Measurements from ENCODE around the gene SPAG9.

SPAG9 gene

GRCh38 chr17:50976951-50977472 lies 143.7 kb downstream of the SPAG9 start:
- Histone ChIP-seq H3K9ac (no peak overlapping the region), H3K4me2 (peak overlapping the region; percentile 72), H4K20me1 (no peaks in the 10 kb centered on the region), H3K9me3 (no peaks in the 10 kb centered on the region), H3K27ac (peak overlapping the region; percentile 55), H3K36me3 (peaks cover 67% of the 10 kb centered on the region), H3K27me3 (no peaks in the 10 kb centered on the region), H3K4me1 (peaks cover 61% of the 10 kb centered on the region), H3K4me3 (no peak overlapping the region)
- no peak for TF ChIP-seq Cebpa-rat (IDR thresholded peaks at IDR 0.05)

- H4K20me1 ChIP-seq: no peaks in the 10 kb centered on the region
- no peaks in the 10 kb centered on the region for H3K27me3 ChIP-seq
- H3K4me1 ChIP-seq: peaks cover 59% of the 10 kb centered on the region
- H3K36me3 ChIP-seq: peaks cover 65% of the 10 kb centered on the region
- H3K4me3 ChIP-seq: no peak overlapping the region
- no peaks in the 10 kb centered on the region for H3K9me3 ChIP-seq
- no peak for TF ChIP-seq Cebpa-rat (IDR thresholded peaks at IDR 0.05)
- peak overlapping the region; percentile 46; the same call in 1 of the 2 replicates for H3K4me2 ChIP-seq
- H3K27ac ChIP-seq: no peak overlapping the region; the same call in 1 of the 2 replicates
- no peak overlapping the region for H3K9ac ChIP-seq
Measured at GRCh38 chr17:50973557-50974494, 146.8 kb downstream of the SPAG9 start.

- Histone ChIP-seq H3K9me3 (no peaks in the 10 kb centered on the region), H3K9ac (no peak overlapping the region), H3K4me1 (peaks cover 59% of the 10 kb centered on the region), H3K36me3 (peaks cover 57% of the 10 kb centered on the region), H3K27me3 (no peaks in the 10 kb centered on the region), H3K27ac (no peak overlapping the region), H3K4me2 (peak overlapping the region; percentile 46), H3K4me3 (no peak overlapping the region), H4K20me1 (no peaks in the 10 kb centered on the region)
- no peak for TF ChIP-seq Cebpa-rat (IDR thresholded peaks at IDR 0.05)
Measured at GRCh38 chr17:50972577-50972976, 148.1 kb downstream of the SPAG9 start.

GRCh38 chr17:50967795-50968194 lies 152.9 kb downstream of the SPAG9 start:
- H3K4me1 ChIP-seq: peaks cover 61% of the 10 kb centered on the region
- H3K9me3 ChIP-seq: no peaks in the 10 kb centered on the region
- H3K9ac ChIP-seq: no peak overlapping the region
- TF ChIP-seq Cebpa-rat (IDR thresholded peaks at IDR 0.05): no peak
- H3K36me3 ChIP-seq: peaks cover 42% of the 10 kb centered on the region
- H3K4me2 ChIP-seq: no peak overlapping the region
- no peaks in the 10 kb centered on the region for H3K27me3 ChIP-seq
- no peak overlapping the region for H3K4me3 ChIP-seq
- no peak overlapping the region for H3K27ac ChIP-seq
- H4K20me1 ChIP-seq: no peaks in the 10 kb centered on the region

GRCh38 chr17:50966163-50966666 lies 154.5 kb downstream of the SPAG9 start:
- no peak for TF ChIP-seq Cebpa-rat (IDR thresholded peaks at IDR 0.05)
- Histone ChIP-seq H3K9ac (no peak overlapping the region), H3K4me2 (peak overlapping the region; percentile 72), H4K20me1 (no peaks in the 10 kb centered on the region), H3K36me3 (peaks cover 35% of the 10 kb centered on the region), H3K4me3 (no peak overlapping the region), H3K27ac (peak overlapping the region; percentile 49), H3K4me1 (peaks cover 64% of the 10 kb centered on the region), H3K9me3 (no peaks in the 10 kb centered on the region), H3K27me3 (no peaks in the 10 kb centered on the region)

GRCh38 chr17:50963139-50963538 lies 157.5 kb downstream of the SPAG9 start:
- H3K4me1 ChIP-seq: peaks cover 57% of the 10 kb centered on the region
- TF ChIP-seq Cebpa-rat (IDR thresholded peaks at IDR 0.05): no peak
- no peak overlapping the region for H3K27ac ChIP-seq
- H3K4me2 ChIP-seq: no peak overlapping the region
- no peaks in the 10 kb centered on the region for H3K27me3 ChIP-seq
- H4K20me1 ChIP-seq: no peaks in the 10 kb centered on the region
- no peaks in the 10 kb centered on the region for H3K9me3 ChIP-seq
- peaks cover 29% of the 10 kb centered on the region for H3K36me3 ChIP-seq
- H3K4me3 ChIP-seq: no peak overlapping the region
- no peak overlapping the region for H3K9ac ChIP-seq

GRCh38 chr17:50961282-50962220 lies 159.1 kb downstream of the SPAG9 start:
- Histone ChIP-seq H3K9ac (no peak overlapping the region), H4K20me1 (no peaks in the 10 kb centered on the region), H3K27ac (no peak overlapping the region), H3K27me3 (no peaks in the 10 kb centered on the region), H3K4me3 (no peak overlapping the region), H3K4me1 (peaks cover 47% of the 10 kb centered on the region), H3K9me3 (no peaks in the 10 kb centered on the region), H3K4me2 (no peak overlapping the region), H3K36me3 (peaks cover 22% of the 10 kb centered on the region)
- TF ChIP-seq Cebpa-rat (IDR thresholded peaks at IDR 0.05): no peak

- Histone ChIP-seq H3K4me3 (no peak overlapping the region), H3K27ac (no peak overlapping the region), H3K4me2 (no peak overlapping the region), H3K4me1 (peaks cover 46% of the 10 kb centered on the region), H3K36me3 (peaks cover 16% of the 10 kb centered on the region), H3K27me3 (no peaks in the 10 kb centered on the region), H3K9me3 (no peaks in the 10 kb centered on the region), H4K20me1 (no peaks in the 10 kb centered on the region), H3K9ac (no peak overlapping the region)
- TF ChIP-seq Cebpa-rat (IDR thresholded peaks at IDR 0.05): no peak
Measured at GRCh38 chr17:50959341-50959740, 161.3 kb downstream of the SPAG9 start.
